ENCODE results near the gene CD163L1. TPM values are rescaled to one million over a fixed set of nuclear protein-coding genes. Genes with fewer than 3 reads are reported as not detected.

CD163L1 gene
- total RNA-seq, 4 donors from 2014 or later = 0.20 to 6.4 (median 3.2) TPM

DNA sequence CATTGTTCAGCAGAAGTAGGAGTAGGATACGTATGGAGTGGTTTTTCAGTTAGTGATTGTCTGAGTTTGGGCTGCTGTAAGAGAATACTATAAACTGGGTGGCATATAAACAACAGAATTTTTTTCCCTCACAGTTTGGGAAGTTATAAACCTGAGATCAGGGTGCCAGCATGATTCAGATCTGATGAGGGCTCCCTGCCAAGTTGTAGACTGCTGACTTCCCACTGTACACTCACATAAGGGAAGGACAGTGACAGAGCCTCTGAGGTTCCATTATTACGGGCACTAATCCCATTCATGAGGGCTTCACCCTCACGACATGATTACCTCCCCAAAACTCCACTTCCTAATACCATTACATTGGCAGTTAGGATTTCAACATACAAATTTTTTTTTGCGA lies 89.4 kb downstream of the CD163L1 start:
- DNase-seq = no peak
- H3K4me3 ChIP-seq = no peak overlapping the region
- H3K36me3 ChIP-seq = no peaks in the 10 kb centered on the region
- in situ Hi-C loops (cut with MboI; ENCODE audit: low pct_ligation_motif_present in 1 of 4, low pct_unique_long_range_greater_than_20kb in 1 of 4, low sequenced_read_pairs in 3 of 4) = no loop called here
- no peaks in the 10 kb centered on the region for H3K27me3 ChIP-seq
- H3K4me1 ChIP-seq = no peaks in the 10 kb centered on the region
- no peak overlapping the region for H3K27ac ChIP-seq
- no peaks in the 10 kb centered on the region for H3K9me3 ChIP-seq
- 40 to 52% methylated on average over 1 to 4 of the region's 4 CpGs for WGBS, 2 donors (ENCODE audit: low coverage in 1 of 2)
- TF ChIP-seq POLR2AphosphoS5 (IDR thresholded peaks at IDR 0.05) (no peak), EP300 (IDR thresholded peaks at IDR 0.05; ENCODE audit: low read depth) (no peak), POLR2A (IDR thresholded peaks at IDR 0.05) (no peak)
- TF ChIP-seq, protein P1, sequence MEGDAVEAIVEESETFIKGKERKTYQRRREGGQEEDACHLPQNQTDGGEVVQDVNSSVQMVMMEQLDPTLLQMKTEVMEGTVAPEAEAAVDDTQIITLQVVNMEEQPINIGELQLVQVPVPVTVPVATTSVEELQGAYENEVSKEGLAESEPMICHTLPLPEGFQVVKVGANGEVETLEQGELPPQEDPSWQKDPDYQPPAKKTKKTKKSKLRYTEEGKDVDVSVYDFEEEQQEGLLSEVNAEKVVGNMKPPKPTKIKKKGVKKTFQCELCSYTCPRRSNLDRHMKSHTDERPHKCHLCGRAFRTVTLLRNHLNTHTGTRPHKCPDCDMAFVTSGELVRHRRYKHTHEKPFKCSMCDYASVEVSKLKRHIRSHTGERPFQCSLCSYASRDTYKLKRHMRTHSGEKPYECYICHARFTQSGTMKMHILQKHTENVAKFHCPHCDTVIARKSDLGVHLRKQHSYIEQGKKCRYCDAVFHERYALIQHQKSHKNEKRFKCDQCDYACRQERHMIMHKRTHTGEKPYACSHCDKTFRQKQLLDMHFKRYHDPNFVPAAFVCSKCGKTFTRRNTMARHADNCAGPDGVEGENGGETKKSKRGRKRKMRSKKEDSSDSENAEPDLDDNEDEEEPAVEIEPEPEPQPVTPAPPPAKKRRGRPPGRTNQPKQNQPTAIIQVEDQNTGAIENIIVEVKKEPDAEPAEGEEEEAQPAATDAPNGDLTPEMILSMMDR (IDR thresholded peaks at IDR 0.05) = no peak
- intact Hi-C loops (cut with DNase I; ENCODE audit: low total_unique reads) = no loop called here

DNA sequence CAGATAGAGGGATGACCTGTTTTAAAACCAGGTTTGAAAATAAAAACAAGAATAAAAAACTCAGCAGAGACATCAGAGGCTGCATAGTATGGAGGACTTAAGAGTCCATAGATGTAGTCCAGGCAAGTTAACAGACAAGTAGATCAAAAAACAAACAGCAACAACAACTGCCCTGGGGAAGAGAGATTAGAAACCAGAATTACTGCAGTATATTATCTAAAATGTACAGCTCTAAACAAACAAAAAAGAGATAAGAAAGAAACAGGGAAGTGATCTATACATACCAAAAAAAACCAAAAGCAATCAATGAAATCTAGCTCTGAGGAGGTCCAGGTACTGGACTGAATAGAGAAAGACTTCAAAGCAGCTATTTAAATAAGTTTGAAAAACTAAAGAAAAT lies 91.3 kb downstream of the CD163L1 start:
- TF ChIP-seq POLR2AphosphoS5 (IDR thresholded peaks at IDR 0.05) = no peak
- TF ChIP-seq POLR2A (IDR thresholded peaks at IDR 0.05) = no peak
- TF ChIP-seq, protein P1 (IDR thresholded peaks at IDR 0.05) = no peak
- no peak for TF ChIP-seq EP300 (IDR thresholded peaks at IDR 0.05; ENCODE audit: low read depth)
- DNase-seq = no peak
- intact Hi-C loops (cut with DNase I; ENCODE audit: low total_unique reads) = no loop called here
- H3K27me3 ChIP-seq = no peaks in the 10 kb centered on the region
- no peak overlapping the region for H3K27ac ChIP-seq
- H3K4me1 ChIP-seq = no peaks in the 10 kb centered on the region
- in situ Hi-C loops (cut with MboI; ENCODE audit: low pct_ligation_motif_present in 1 of 4, low pct_unique_long_range_greater_than_20kb in 1 of 4, low sequenced_read_pairs in 3 of 4) = no loop called here
- no peaks in the 10 kb centered on the region for H3K9me3 ChIP-seq
- H3K4me3 ChIP-seq = no peak overlapping the region
- H3K36me3 ChIP-seq = no peaks in the 10 kb centered on the region

DNA sequence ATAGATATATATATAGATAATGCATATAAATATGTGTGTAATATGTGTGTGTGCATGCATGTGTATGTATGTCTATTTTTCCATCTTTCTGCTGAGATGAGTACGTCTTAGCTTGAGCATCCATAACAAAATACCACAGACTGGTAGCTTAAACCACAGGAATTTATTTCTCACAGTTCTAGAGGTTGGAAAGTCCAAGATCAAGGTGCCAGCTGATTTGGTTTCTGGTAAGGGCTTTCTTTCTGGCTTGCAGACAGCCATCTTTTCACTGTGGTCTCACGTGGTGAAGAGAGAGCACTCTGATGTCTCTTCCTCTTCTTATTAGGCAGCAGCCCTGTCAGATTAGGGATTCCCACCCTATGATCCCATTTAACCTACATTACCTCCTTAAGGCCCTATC lies 92.8 kb downstream of the CD163L1 start:
- H3K36me3 ChIP-seq = no peaks in the 10 kb centered on the region
- H3K4me1 ChIP-seq = no peaks in the 10 kb centered on the region
- H3K27me3 ChIP-seq = no peaks in the 10 kb centered on the region
- in situ Hi-C loops (cut with MboI; ENCODE audit: low pct_ligation_motif_present in 1 of 4, low pct_unique_long_range_greater_than_20kb in 1 of 4, low sequenced_read_pairs in 3 of 4) (no loop called here), intact Hi-C loops (cut with DNase I; ENCODE audit: low total_unique reads) (no loop called here)
- no peaks in the 10 kb centered on the region for H3K9me3 ChIP-seq
- TF ChIP-seq, protein P1 (IDR thresholded peaks at IDR 0.05) = no peak
- TF ChIP-seq POLR2AphosphoS5 (IDR thresholded peaks at IDR 0.05) (no peak), POLR2A (IDR thresholded peaks at IDR 0.05) (no peak), EP300 (IDR thresholded peaks at IDR 0.05; ENCODE audit: low read depth) (no peak)
- no peak overlapping the region for H3K4me3 ChIP-seq
- 47 to 49% methylated on average over 2 of the region's 2 CpGs for WGBS, 2 donors (ENCODE audit: low coverage in 1 of 2)
- no peak for DNase-seq
- H3K27ac ChIP-seq = no peak overlapping the region

DNA sequence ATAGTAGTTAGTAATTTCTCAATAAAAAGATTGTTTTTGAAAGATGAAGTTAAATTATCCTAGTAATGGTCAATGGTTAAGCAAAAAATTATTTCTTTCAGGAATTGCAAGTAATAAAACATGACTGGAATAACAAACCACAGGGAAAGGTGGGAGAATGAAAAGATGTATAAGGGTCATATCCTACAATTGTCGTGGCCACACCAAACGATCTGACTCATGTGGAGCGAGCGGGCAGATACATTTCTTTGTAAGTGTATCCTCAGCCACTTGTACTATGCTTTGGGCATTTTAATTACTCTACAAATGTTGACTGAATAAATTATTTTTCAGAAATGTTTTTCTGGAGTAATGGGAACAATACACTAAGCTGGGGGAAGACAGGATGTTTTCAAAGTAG lies 94.5 kb downstream of the CD163L1 start:
- Histone ChIP-seq H3K4me3 (no peak overlapping the region), H3K9me3 (peaks cover 0 to 4% of the 10 kb centered on the region in 2 donors), H3K4me1 (no peaks in the 10 kb centered on the region), H3K27ac (no peak overlapping the region), H3K27me3 (no peaks in the 10 kb centered on the region), H3K36me3 (no peaks in the 10 kb centered on the region)
- no peak for DNase-seq
- in situ Hi-C loops (cut with MboI; ENCODE audit: low pct_ligation_motif_present in 1 of 4, low pct_unique_long_range_greater_than_20kb in 1 of 4, low sequenced_read_pairs in 3 of 4) = no loop called here
- TF ChIP-seq POLR2A (IDR thresholded peaks at IDR 0.05) = no peak
- no peak for TF ChIP-seq POLR2AphosphoS5 (IDR thresholded peaks at IDR 0.05)
- TF ChIP-seq, protein P1 (IDR thresholded peaks at IDR 0.05) = no peak
- no peak for TF ChIP-seq EP300 (IDR thresholded peaks at IDR 0.05; ENCODE audit: low read depth)
- intact Hi-C loops (cut with DNase I; ENCODE audit: low total_unique reads) = no loop called here
- 58 to 87% methylated on average over 4 of the region's 4 CpGs for WGBS, 2 donors (ENCODE audit: low coverage in 1 of 2)

Data from transverse colon (tissue), 4 donors.